OCI-LY1 (cell line): ENCODE data around the gene DNAJC16.

Experiments used
- EZH2 ChIP-seq: fragments of 200-600 bp; sonication (generic), shearing (Covaris generic); IDR thresholded peaks from 2 replicates; pipeline ENCODE4 v1.8.0; 2017; ENCODE audit warnings: borderline replicate concordance, mixed run types, mild to moderate bottlenecking, antibody characterized with exemption, low read length, moderate library complexity, mixed read lengths
- TF ChIP-seq, protein P1 (sequence below): fragments of 200-600 bp; sonication (generic), shearing (Covaris generic); IDR thresholded peaks from 2 replicates; pipeline ENCODE4 v1.5.1; 2017; ENCODE audit warnings: mild to moderate bottlenecking, antibody characterized with exemption, low read length, moderate library complexity, mixed read lengths

DNA sequence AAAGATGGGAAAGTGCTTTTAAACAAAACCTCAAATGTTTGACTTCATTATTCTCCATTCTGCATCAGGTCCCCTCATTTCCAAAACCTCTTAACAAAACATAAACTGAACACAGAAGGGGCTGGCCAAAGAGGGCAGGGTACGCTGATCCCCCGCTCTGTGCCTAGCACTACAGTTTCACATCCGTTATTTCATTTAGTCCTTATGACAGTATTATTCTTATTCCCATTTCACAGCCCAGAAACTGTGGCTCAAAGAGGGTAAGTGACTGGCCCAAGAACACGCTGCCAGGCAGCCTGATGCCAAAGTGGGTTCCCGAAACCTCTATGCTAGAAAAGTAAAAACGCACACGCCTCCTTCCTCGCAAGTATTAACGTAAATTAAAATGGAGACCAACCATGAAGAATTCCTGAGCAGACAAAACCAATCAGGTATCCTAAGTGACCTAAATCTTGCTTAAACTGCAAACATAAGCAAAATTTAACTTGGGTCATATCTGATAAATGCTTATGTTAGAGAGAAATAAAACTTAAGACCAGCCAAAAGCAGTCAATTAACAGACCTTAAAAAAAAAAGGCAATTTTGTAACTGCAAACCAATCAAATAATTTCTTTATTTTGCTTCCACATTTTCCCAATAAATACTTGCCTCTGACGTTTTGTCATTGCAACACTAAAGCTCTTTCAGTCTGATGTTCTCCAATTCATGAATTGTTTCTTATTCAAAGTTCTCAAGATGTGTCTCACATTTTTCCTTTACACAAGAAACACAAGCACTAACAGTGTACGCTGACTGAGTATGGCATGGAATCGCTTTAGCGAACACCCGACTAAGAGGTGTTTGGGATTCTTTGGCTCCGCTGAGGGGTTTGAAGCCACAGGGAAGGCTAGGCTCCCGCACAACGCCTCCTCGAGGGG is 3.3 kb upstream of the DNAJC16 start:
- TF ChIP-seq, protein P1, sequence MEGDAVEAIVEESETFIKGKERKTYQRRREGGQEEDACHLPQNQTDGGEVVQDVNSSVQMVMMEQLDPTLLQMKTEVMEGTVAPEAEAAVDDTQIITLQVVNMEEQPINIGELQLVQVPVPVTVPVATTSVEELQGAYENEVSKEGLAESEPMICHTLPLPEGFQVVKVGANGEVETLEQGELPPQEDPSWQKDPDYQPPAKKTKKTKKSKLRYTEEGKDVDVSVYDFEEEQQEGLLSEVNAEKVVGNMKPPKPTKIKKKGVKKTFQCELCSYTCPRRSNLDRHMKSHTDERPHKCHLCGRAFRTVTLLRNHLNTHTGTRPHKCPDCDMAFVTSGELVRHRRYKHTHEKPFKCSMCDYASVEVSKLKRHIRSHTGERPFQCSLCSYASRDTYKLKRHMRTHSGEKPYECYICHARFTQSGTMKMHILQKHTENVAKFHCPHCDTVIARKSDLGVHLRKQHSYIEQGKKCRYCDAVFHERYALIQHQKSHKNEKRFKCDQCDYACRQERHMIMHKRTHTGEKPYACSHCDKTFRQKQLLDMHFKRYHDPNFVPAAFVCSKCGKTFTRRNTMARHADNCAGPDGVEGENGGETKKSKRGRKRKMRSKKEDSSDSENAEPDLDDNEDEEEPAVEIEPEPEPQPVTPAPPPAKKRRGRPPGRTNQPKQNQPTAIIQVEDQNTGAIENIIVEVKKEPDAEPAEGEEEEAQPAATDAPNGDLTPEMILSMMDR = no peak
- no peak for TF ChIP-seq EZH2
